ENCODE measurements around the gene TMEM212. TPM values are rescaled to one million over a fixed set of nuclear protein-coding genes. Genes with fewer than 3 reads are reported as not detected.

The TMEM212 gene
- total and polyA plus RNA-seq, 2 of the 13 experiments (the other 11 are each of a cell fraction or from before 2014, with no cell fraction given) = not detected

DNA sequence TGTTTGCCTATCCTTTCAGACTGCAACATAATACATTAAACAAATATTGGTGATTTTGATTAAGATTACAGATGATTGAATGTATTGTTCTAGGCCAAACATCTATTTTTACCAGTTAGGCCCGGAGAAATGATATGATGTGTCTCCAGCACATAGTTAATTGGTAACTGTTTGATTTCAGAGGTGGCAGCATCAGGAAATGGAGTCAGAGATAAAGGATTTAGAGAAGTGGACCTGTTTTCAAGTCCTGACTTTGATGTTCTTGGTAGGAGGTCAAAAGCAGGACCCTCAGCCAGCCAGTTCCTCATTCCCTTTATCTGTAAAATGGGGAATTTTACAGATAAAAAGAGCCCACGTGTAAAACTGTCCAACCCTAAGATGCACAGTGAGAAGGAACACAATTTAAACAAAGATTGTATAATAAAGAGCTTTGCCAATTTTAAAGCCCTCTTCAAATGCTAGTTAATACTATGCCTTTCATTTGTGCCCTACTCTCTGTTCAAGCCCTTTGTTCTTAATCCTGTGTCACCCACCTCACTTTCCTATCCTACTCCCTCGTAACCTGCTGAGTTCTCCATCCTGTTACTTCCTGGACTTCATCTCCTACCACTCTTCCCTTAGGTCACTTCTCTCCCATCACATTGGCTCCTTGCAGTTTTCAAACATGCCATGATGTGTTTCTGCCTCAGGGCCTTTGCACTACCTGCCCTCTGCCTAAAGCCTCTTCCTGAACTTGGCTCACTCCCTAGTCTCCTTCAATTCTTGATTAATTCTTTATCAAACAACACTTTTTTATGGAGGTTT lies 2.5 kb downstream of the TMEM212 start (continued):
- TF ChIP-seq PHF20 (CRISPR knock-in tag; IDR thresholded peaks at IDR 0.05) (no peak), FIP1L1 (IDR thresholded peaks at IDR 0.05; ENCODE audit: borderline replicate concordance, insufficient read depth, low read depth, low read length) (no peak), TAF1 (CRISPR knock-in tag; IDR thresholded peaks at IDR 0.05) (no peak), PAF1 (CRISPR knock-in tag; IDR thresholded peaks at IDR 0.05) (no peak), ZNF670 (CRISPR knock-in tag; IDR thresholded peaks at IDR 0.05; ENCODE audit: borderline replicate concordance) (no peak), RARG (CRISPR knock-in tag; IDR thresholded peaks at IDR 0.05; ENCODE audit: low read depth) (no peak), MAF1 (CRISPR knock-in tag; IDR thresholded peaks at IDR 0.05; ENCODE audit: borderline replicate concordance) (no peak), ZFP62 (CRISPR knock-in tag; IDR thresholded peaks at IDR 0.05) (no peak), ZNF224 (CRISPR knock-in tag; IDR thresholded peaks at IDR 0.05) (no peak), HNRNPLL (IDR thresholded peaks at IDR 0.05; ENCODE audit: low read depth, low read length, poor library complexity, severe bottlenecking) (no peak), ZBTB8A (CRISPR knock-in tag; IDR thresholded peaks at IDR 0.05; ENCODE audit: borderline replicate concordance, low read depth) (no peak), GABPA (IDR thresholded peaks at IDR 0.05; ENCODE audit: low read depth, low read length) (no peak), GABPA (CRISPR knock-in tag; IDR thresholded peaks at IDR 0.05; ENCODE audit: low read depth) (0 out of 2 replicates have a peak, but pooled peaks have one; percentile 12), ZSCAN9 (CRISPR knock-in tag; IDR thresholded peaks at IDR 0.05; ENCODE audit: borderline replicate concordance) (no peak), SETDB1 (CRISPR knock-in tag; IDR thresholded peaks at IDR 0.05; ENCODE audit: borderline replicate concordance) (no peak), AKAP8 (CRISPR knock-in tag; IDR thresholded peaks at IDR 0.05) (no peak), NCOA2 (CRISPR knock-in tag; IDR thresholded peaks at IDR 0.05) (peak; percentile 88), ZNF678 (CRISPR knock-in tag; IDR thresholded peaks at IDR 0.05) (no peak), ZMYM2 (CRISPR knock-in tag; IDR thresholded peaks at IDR 0.05) (peak; percentile 28; the same call in 1 of the 2 replicates), TRIM24 (CRISPR knock-in tag; IDR thresholded peaks at IDR 0.05) (no peak), AHR (CRISPR knock-in tag; IDR thresholded peaks at IDR 0.05) (no peak), TOE1 (CRISPR knock-in tag; IDR thresholded peaks at IDR 0.05) (no peak)
- TF ChIP-seq, protein P1, sequence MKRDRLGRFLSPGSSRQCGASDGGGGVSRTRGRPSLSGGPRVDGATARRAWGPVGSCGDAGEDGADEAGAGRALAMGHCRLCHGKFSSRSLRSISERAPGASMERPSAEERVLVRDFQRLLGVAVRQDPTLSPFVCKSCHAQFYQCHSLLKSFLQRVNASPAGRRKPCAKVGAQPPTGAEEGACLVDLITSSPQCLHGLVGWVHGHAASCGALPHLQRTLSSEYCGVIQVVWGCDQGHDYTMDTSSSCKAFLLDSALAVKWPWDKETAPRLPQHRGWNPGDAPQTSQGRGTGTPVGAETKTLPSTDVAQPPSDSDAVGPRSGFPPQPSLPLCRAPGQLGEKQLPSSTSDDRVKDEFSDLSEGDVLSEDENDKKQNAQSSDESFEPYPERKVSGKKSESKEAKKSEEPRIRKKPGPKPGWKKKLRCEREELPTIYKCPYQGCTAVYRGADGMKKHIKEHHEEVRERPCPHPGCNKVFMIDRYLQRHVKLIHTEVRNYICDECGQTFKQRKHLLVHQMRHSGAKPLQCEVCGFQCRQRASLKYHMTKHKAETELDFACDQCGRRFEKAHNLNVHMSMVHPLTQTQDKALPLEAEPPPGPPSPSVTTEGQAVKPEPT (CRISPR knock-in tag; IDR thresholded peaks at IDR 0.05; ENCODE audit: low read depth) = no peak
- TF ChIP-seq, protein P2, sequence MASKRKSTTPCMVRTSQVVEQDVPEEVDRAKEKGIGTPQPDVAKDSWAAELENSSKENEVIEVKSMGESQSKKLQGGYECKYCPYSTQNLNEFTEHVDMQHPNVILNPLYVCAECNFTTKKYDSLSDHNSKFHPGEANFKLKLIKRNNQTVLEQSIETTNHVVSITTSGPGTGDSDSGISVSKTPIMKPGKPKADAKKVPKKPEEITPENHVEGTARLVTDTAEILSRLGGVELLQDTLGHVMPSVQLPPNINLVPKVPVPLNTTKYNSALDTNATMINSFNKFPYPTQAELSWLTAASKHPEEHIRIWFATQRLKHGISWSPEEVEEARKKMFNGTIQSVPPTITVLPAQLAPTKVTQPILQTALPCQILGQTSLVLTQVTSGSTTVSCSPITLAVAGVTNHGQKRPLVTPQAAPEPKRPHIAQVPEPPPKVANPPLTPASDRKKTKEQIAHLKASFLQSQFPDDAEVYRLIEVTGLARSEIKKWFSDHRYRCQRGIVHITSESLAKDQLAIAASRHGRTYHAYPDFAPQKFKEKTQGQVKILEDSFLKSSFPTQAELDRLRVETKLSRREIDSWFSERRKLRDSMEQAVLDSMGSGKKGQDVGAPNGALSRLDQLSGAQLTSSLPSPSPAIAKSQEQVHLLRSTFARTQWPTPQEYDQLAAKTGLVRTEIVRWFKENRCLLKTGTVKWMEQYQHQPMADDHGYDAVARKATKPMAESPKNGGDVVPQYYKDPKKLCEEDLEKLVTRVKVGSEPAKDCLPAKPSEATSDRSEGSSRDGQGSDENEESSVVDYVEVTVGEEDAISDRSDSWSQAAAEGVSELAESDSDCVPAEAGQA (IDR thresholded peaks at IDR 0.05; ENCODE audit: low read depth) = no peak
- TF ChIP-seq, protein P2 (CRISPR knock-in tag; IDR thresholded peaks at IDR 0.05; ENCODE audit: borderline replicate concordance) = no peak

All from HepG2 (cell line).